Measurements from ENCODE around the gene GUCY1A1. TPM values are rescaled to one million over a fixed set of nuclear protein-coding genes. Genes with fewer than 3 reads are reported as not detected.
A peak's percentile ranks its signal among the peaks of the same experiment; 100 is the strongest.

The GUCY1A1 gene, protein sequence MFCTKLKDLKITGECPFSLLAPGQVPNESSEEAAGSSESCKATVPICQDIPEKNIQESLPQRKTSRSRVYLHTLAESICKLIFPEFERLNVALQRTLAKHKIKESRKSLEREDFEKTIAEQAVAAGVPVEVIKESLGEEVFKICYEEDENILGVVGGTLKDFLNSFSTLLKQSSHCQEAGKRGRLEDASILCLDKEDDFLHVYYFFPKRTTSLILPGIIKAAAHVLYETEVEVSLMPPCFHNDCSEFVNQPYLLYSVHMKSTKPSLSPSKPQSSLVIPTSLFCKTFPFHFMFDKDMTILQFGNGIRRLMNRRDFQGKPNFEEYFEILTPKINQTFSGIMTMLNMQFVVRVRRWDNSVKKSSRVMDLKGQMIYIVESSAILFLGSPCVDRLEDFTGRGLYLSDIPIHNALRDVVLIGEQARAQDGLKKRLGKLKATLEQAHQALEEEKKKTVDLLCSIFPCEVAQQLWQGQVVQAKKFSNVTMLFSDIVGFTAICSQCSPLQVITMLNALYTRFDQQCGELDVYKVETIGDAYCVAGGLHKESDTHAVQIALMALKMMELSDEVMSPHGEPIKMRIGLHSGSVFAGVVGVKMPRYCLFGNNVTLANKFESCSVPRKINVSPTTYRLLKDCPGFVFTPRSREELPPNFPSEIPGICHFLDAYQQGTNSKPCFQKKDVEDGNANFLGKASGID
- 0.08 TPM in 1 of 2 replicates, not detected in the other for total RNA-seq (2014; rRNA removed; shearing (Covaris generic))

DNA sequence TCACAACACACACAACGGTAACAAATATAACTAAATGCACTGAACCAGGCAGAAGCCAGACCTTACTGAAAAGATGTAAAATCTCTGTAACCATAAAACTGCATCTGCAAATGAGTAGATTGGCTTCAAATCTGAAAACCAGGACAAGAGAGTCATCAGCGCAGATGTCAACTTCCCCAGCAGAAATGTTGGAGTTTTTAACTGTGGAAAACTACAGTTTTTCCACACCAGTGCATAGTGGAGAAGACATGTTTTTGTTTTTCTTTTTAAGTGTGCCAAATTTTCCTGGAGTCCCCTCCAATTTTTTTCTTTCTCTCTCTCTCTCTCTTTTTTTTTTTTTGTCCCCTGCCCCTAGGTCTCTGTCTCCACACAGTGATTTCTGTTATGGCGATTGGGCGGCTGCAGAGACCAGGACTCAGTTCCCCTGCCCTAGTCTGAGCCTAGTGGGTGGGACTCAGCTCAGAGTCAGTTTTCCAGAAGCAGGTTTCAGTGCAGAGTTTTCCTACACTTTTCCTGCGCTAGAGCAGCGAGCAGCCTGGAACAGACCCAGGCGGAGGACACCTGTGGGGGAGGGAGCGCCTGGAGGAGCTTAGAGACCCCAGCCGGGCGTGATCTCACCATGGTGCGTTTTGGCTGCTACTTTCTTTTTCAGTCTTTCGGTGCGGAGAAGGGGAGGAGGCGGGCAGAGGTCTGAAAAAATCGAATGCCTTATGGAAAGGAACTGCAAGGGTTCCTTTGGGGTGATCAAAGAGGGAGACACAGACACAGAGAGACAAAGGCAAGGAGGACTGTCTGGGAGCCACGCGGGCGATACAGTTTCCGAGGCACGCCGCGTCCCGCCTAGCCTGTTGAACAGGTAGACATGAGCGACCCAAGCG, at the start of gene GUCY1A1:
Gene GUCY1A1, plus strand, starts transcription at position 505 of the 878 bp plus-strand sequence. CDS start 30,020 bp downstream, outside the sequence.
- H3K27ac ChIP-seq, result no peak within 1 kb of the TSS
- no peaks in the 10 kb centered on the region for H3K4me1 ChIP-seq
- H3K36me3 ChIP-seq, result no peaks in the 10 kb centered on the region
- peak within 1 kb of the TSS; percentile 55 for H3K4me3 ChIP-seq
- no peaks in the 10 kb centered on the region for H3K27me3 ChIP-seq
- no peak for DNase-seq
- H3K9me3 ChIP-seq (replicated peaks), result no peaks in the 10 kb centered on the region

DNA sequence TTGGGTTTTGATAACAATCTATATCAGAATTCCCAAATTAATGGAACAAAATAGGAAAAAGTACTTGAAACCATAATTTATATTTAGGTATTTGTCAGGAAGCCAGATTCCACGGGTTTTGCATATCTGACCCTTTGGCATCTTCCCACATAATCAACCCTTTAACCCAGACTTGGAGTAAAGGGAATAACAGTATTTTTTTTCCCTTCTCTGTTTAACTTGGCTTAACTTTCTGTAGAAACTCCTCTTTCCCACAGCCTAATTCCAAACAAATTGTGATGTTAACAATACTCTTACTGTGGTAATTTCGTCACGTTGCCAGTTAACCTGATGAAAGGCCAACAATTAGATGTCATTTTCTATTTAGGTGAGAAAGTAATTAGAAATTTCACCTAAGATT, 49.4 kb upstream of the GUCY1A1 start:
- Histone ChIP-seq H3K27ac (no peak overlapping the region), H3K4me1 (no peaks in the 10 kb centered on the region), H3K9me3 (replicated peaks) (no peaks in the 10 kb centered on the region), H3K27me3 (no peaks in the 10 kb centered on the region), H3K4me3 (no peak overlapping the region), H3K36me3 (no peaks in the 10 kb centered on the region)
- DNase-seq, result no peak

DNA sequence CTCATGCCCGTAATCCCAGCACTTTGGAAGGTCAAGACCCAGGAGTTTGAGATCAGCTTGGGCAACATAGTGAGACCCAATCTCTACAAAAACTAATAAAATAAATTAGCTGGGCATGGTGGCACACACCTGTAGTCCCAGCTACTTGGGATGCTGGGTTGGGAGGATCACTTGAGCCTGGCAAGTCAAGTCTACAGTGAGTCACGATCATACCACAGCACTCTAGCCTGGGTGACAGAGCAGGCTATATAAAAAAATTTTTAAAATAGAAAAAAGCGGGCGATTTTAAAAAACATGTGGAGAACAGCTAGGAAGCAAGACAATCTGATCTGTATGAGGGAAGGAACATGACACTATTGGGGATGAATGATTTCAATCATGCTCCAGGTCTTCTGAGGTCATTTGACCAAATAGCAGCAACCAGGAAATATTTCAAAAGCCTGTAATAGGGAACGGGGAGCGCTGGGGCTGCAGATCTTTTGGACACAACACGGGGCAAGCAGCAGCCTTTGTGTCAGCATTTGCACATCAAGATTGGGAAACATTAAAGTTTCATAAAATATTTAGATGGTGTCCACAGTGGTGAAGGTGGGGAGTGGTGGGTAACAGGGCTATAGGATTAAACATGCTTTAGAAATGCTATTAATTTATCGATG, 48.3 kb upstream of the GUCY1A1 start:
- no peak overlapping the region for H3K4me3 ChIP-seq
- H3K36me3 ChIP-seq, result no peaks in the 10 kb centered on the region
- DNase-seq, result no peak
- H3K4me1 ChIP-seq, result no peaks in the 10 kb centered on the region
- no peaks in the 10 kb centered on the region for H3K27me3 ChIP-seq
- H3K27ac ChIP-seq, result no peak overlapping the region
- no peaks in the 10 kb centered on the region for H3K9me3 ChIP-seq (replicated peaks)

DNA sequence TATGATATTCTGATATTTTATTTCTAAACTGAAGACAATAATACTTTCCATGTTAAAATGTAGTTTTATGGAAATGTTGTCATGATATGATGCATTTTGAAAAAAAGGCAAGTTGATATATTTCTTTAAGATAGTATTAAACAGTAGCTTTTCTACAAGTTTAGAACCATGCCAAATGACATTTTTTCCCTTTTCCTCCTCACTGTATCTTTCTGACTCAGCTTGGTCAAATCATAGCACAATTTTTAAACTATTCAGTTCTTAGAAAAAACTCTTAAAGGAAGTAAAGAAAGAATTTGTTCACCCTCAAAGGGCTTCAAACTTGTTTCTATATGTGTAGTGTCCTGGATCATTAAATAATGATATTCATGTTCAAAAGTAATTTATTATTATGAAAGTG, 46.0 kb upstream of the GUCY1A1 start:
- Histone ChIP-seq H3K27ac (no peak overlapping the region), H3K36me3 (no peaks in the 10 kb centered on the region), H3K4me1 (no peaks in the 10 kb centered on the region), H3K9me3 (replicated peaks) (no peaks in the 10 kb centered on the region), H3K27me3 (no peaks in the 10 kb centered on the region), H3K4me3 (no peak overlapping the region)
- DNase-seq, result no peak

DNA sequence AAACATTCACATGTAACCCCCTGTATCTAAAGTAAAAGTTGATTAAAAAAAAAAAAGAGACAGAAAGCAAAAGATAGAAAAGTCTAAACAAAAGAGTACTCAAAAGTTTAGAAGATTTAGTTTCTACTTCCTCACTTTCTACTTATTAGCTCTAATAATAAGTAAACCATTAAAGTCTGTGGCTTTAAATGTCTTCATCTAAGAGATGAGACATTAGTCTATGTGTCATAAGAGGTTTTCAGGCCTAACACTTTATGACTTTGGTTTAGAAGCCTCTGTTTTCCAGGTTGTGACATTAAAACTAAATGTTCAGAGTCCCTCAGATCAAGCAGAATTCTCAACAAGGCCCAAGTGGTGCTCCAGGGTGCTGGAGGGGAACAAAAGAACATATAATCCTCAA, 42.2 kb upstream of the GUCY1A1 start:
- Histone ChIP-seq H3K9me3 (replicated peaks) (no peaks in the 10 kb centered on the region), H3K36me3 (no peaks in the 10 kb centered on the region), H3K4me3 (no peak overlapping the region), H3K4me1 (no peaks in the 10 kb centered on the region), H3K27ac (no peak overlapping the region), H3K27me3 (no peaks in the 10 kb centered on the region)
- no peak for DNase-seq

DNA sequence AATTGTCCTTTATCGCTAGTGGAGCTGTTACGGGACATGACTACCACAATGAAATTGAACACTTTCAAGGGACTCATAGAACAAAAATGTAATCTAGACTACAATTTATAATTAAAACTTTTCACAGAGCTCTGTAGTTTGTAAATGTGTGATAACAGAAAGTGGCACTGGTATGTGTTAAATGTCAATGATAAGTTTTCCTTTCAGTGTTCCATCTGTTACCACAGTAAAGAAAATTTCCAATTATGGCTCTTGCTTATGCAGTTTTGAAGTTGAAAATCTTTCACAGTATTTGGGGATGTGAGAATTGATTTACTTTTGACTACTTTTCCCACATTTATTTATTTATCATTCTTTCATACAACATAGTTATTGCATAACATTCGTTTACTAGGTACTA, 40.1 kb upstream of the GUCY1A1 start:
- H3K4me3 ChIP-seq, result no peak overlapping the region
- H3K4me1 ChIP-seq, result no peaks in the 10 kb centered on the region
- no peaks in the 10 kb centered on the region for H3K9me3 ChIP-seq (replicated peaks)
- no peaks in the 10 kb centered on the region for H3K27me3 ChIP-seq
- DNase-seq, result no peak
- no peaks in the 10 kb centered on the region for H3K36me3 ChIP-seq
- no peak overlapping the region for H3K27ac ChIP-seq

DNA sequence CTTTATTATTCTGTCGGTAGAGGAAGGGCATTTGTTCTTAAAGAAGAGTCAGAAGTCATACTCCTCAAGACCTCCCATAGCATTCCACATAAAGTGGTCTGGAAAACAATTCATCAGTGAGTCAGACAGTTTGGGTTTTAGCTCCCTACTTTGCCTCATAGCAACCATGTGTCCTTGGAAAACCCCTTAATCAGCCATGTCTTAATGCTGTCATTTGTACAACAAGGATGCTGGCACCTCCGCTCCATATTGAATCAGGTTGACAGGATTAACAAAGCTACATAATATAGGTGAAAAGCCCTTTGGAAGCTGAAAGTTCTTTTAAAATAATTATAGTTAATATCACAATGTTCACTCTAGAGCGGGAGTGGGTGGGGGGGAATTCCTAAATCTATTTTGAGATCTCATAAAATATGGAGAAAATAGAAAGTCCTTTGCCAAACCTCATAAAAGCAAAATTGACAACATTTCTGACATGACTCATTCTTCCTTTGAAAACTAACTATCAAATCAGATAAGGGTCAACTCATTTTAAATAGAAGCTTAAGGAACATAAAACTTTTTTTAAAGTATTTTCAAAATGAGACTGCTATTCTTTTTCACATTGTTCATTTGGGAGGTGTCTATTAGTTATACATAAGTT, 37.3 kb upstream of the GUCY1A1 start:
- Histone ChIP-seq H3K36me3 (no peaks in the 10 kb centered on the region), H3K4me3 (no peak overlapping the region), H3K9me3 (replicated peaks) (no peaks in the 10 kb centered on the region), H3K4me1 (no peaks in the 10 kb centered on the region), H3K27ac (no peak overlapping the region), H3K27me3 (no peaks in the 10 kb centered on the region)
- DNase-seq, result no peak

DNA sequence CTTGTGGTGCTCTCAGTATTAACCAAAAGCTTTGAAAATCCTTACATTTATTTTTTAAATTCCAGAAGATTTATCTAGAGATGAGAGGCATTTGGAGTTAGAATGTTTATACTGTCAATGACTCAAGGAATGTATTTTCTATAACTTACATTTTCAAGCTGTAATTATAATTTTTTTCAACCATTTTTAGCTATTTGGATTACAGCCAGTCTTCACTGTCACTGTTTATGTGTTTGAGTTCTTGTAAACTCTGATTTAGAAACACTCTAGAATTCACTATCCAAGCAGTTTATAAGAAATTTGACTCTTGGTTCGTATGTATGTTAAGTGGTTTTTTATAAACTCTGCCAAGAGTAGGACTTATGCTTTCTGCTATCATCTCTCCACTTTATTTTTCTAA, 36.7 kb upstream of the GUCY1A1 start:
- no peak for DNase-seq
- H3K36me3 ChIP-seq, result no peaks in the 10 kb centered on the region
- no peaks in the 10 kb centered on the region for H3K27me3 ChIP-seq
- H3K27ac ChIP-seq, result no peak overlapping the region
- H3K4me1 ChIP-seq, result no peaks in the 10 kb centered on the region
- H3K4me3 ChIP-seq, result no peak overlapping the region
- no peaks in the 10 kb centered on the region for H3K9me3 ChIP-seq (replicated peaks)

DNA sequence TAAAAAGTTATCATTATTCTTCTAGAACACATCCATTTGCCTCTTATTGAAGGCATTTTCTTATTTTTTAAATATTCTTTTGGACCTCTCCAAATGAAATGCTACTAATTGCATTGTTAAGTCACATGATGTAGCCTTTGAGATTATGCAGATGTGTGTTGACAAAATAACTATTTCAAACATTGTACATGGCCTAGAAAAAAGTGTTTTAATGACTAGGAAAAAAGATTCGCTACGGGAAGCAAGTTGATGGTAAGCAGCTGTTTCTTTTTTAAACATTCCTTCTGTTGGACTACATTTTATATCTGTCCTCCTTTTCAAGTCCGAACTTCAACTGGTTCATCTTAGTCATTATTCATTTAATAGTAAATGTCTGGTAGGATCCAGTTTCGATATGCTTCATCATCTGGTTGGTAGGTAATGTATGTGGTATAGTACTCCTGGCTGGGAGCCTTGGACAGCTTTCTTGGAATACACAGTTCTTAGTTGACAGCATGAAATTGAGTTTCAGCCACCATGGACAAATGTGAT, 34.3 kb upstream of the GUCY1A1 start:
- no peak for DNase-seq
- H3K27ac ChIP-seq, result no peak overlapping the region
- H3K4me1 ChIP-seq, result no peaks in the 10 kb centered on the region
- H3K4me3 ChIP-seq, result no peak overlapping the region
- H3K36me3 ChIP-seq, result no peaks in the 10 kb centered on the region
- H3K9me3 ChIP-seq (replicated peaks), result no peaks in the 10 kb centered on the region
- H3K27me3 ChIP-seq, result no peaks in the 10 kb centered on the region

DNA sequence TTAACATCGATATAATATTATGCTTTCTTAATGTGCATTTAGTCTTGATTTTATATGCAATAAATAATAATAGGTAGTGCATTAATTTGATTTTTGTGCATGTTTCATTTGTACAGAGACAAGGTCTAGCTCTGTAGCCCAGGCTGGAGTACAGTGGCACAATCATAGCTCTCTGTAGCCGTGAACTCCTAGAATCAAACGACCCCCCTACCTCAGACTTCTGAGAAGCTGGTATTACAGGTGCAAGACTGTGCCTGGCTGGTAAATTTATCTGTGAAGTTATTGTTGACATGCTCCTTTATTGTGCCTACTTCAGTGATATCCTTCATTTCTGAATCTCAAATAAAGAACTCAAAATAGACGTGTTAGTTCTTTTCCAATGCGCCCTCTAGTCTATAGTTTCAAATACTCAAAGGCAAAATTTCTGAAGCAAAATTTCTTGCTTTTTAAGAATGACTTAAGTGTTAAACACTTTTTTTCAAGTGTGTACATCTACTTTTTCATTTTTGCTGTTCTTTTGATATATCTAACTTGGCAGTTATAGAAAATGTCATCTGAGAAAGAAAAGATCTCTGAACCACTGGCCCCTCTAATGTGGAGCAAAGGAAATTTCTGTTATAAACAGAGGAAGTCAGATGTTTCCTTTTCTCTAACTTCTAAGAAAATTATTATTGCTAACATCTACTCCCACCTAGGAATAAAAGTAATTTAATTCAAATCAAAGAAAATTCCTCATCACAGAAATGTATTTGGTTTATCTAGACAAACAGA, 28.3 kb upstream of the GUCY1A1 start:
- no peaks in the 10 kb centered on the region for H3K27me3 ChIP-seq
- no peak for DNase-seq
- no peaks in the 10 kb centered on the region for H3K36me3 ChIP-seq
- no peak overlapping the region for H3K4me3 ChIP-seq
- no peaks in the 10 kb centered on the region for H3K4me1 ChIP-seq
- H3K27ac ChIP-seq, result no peak overlapping the region
- no peaks in the 10 kb centered on the region for H3K9me3 ChIP-seq (replicated peaks)

DNA sequence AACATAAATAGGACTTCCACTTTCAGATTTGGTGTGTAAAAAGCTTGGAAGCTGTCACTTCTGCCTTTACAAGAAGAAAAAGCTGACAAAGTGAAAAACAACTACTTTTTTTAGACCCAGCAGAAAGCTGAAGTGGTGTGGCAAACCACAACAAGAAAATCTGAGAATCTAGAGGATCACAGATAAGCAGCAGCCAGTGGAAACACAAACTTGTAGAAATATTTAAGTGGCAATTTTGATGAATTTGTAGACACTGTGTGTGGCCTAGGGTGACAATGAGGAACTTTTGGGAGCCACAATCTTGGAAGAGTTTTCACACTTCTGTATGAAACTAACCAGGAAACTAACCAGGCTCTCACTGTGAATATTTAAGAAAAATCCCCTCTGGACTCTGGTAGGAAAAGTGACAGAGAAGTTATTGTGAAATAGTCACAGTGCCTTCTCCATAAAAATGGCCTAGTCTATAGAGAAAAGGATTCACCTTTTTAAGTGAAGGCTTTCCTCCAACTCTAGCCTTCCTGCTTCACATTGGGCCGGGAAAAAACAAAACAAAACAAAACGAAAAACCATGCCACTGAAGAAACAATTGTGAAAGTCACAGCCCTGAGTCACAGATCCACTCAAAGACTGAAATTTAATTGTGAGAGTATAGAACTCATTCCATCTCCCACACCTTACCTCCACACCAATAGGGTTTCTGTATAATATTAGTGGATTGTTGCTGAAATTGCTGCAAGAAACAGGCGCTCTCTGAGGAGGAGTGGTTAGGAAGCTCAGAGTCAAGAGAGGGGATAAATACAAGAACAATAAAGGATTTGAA, 26.7 kb upstream of the GUCY1A1 start:
- no peak for DNase-seq
- H3K4me3 ChIP-seq, result no peak overlapping the region
- H3K27me3 ChIP-seq, result no peaks in the 10 kb centered on the region
- H3K9me3 ChIP-seq (replicated peaks), result no peaks in the 10 kb centered on the region
- H3K27ac ChIP-seq, result no peak overlapping the region
- no peaks in the 10 kb centered on the region for H3K36me3 ChIP-seq
- no peaks in the 10 kb centered on the region for H3K4me1 ChIP-seq

DNA sequence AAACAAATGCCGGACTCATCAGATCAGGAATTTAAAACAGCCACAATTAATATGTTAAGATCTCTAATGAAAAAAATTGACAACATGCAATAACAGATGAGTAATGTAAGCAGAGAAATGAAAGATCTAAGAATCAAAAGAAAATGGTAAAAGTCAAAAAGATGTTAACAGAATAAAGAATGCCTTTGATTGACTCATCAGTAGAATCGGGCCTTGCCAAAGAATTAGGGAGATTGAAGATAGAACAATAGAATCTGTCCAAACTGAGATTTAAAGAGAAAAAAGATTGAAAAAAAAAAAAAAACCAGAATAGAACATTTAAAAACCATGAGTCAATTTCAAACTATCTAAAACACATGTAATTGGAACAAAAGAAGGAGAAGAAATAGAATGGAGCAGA, 25.9 kb upstream of the GUCY1A1 start:
- H3K36me3 ChIP-seq, result no peaks in the 10 kb centered on the region
- H3K27ac ChIP-seq, result no peak overlapping the region
- H3K9me3 ChIP-seq (replicated peaks), result no peaks in the 10 kb centered on the region
- no peak overlapping the region for H3K4me3 ChIP-seq
- no peak for DNase-seq
- H3K4me1 ChIP-seq, result no peaks in the 10 kb centered on the region
- H3K27me3 ChIP-seq, result no peaks in the 10 kb centered on the region

DNA sequence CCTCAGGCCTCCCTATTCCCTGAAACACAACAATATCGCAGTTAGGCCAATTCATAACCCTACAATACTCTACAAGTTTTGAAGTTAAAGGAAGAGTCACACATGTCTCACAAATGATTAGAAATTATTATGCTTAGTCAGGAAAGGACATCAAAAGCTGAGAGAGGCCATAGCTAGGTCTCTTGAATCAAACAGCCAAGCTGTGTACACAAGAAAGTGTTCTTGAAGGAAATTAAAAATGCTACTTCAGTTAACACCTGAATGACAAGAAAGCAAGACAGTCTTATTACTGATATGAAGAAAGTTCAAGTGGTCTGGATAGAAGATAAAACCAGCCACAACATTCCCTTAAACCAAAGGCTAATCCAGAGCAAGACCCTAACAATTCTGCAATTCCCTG, 23.6 kb upstream of the GUCY1A1 start:
- Histone ChIP-seq H3K27ac (no peak overlapping the region), H3K4me1 (no peaks in the 10 kb centered on the region), H3K4me3 (no peak overlapping the region), H3K27me3 (no peaks in the 10 kb centered on the region), H3K36me3 (no peaks in the 10 kb centered on the region), H3K9me3 (replicated peaks) (no peaks in the 10 kb centered on the region)
- no peak for DNase-seq
